ENCODE data around the gene PSKH1.

Gene PSKH1

DNA sequence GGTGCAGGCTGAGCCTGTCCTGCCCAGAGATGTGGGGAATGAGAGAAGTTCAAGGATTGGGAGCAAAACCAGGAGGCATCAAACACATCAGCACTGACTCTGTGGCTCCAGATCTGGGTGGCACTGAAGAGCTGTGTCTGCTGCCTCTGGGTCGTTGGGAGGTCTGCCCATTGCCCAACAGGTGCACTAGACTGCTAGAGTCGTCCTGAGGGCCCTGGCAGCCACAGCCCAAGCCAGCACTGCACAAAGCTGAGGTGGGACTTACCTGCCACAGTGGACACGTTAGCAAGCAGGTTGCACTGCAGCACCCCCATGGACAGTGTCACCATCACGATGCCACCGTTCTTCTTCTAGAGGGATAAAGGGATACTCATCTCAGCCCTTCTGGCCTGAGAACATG is 84.0 kb downstream of the PSKH1 start:
- DNase-seq (ENCODE audit: low read depth) = no peak
- no peak overlapping the region for H3K4me3 ChIP-seq (ENCODE audit: low read depth, low read length)
- TF ChIP-seq, protein P1, sequence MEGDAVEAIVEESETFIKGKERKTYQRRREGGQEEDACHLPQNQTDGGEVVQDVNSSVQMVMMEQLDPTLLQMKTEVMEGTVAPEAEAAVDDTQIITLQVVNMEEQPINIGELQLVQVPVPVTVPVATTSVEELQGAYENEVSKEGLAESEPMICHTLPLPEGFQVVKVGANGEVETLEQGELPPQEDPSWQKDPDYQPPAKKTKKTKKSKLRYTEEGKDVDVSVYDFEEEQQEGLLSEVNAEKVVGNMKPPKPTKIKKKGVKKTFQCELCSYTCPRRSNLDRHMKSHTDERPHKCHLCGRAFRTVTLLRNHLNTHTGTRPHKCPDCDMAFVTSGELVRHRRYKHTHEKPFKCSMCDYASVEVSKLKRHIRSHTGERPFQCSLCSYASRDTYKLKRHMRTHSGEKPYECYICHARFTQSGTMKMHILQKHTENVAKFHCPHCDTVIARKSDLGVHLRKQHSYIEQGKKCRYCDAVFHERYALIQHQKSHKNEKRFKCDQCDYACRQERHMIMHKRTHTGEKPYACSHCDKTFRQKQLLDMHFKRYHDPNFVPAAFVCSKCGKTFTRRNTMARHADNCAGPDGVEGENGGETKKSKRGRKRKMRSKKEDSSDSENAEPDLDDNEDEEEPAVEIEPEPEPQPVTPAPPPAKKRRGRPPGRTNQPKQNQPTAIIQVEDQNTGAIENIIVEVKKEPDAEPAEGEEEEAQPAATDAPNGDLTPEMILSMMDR (conservative IDR thresholded peaks at IDR 0.05; ENCODE audit: low read depth, low read length) = no peak

DNA sequence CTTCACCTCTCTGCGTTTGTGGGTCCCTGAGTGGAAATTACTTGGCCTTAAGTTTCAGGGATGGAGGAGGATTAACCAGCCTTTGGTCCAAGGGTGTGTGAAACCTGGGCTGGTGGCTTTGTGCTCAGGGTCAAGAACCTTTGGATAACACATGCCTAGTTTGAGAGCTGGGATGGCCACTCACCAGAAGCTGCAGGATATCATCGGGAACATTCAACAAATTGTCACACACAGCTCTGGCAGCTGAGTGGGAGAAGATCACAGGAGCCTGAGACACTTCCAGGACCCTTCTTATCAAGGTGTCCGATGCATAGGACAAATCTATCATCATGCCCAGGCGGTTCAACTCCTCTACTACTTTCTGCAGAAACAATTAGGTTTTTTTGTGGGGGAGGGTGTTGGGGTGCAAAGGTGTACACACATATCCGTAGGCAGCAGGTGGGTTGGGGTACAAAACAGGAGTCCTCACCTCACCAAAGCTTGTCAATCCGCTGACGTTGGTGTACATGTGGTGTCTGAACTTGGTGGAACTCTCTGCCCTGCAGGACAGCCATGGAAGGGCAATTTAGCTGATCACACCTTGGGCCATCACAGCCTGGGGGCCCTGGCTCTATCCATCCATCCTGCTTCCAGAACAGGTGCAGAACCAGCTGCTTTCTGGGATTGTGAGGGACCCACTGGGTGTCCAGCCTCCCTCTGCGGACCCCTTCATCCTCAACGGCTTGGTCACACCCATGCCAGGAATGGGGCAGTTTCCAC is 84.6 kb downstream of the PSKH1 start:
- DNase-seq (ENCODE audit: low read depth) = no peak
- TF ChIP-seq, protein P1 (conservative IDR thresholded peaks at IDR 0.05; ENCODE audit: low read depth, low read length) = no peak
- no peak overlapping the region for H3K4me3 ChIP-seq (ENCODE audit: low read depth, low read length)
